H54 (cell line): Measurements from ENCODE around the gene IL18R1.
"Not testable (repeated sequence)": the region's sequence is repeated elsewhere in the genome, so short reads cannot be mapped to it uniquely, and the experiment has no call there.

Experiments
- DNase-seq: peaks from one replicate; pipeline ENCODE4 v3.0.0; 2011; ENCODE audit warnings: low spot score, mixed read lengths; ENCODE audit not compliant: insufficient read length
- FAIRE-seq: peaks from 3 replicates; lab custom pipeline; 2011; peaks lifted over from hg19 to GRCh38; lab: Jason Lieb, UNC
- POLR2A ChIP-seq: IDR thresholded peaks from 2 replicates; pipeline ENCODE4 v1.6.1; 2011; ENCODE audit warnings: low read depth, mild to moderate bottlenecking, low read length

IL18R1 gene, protein sequence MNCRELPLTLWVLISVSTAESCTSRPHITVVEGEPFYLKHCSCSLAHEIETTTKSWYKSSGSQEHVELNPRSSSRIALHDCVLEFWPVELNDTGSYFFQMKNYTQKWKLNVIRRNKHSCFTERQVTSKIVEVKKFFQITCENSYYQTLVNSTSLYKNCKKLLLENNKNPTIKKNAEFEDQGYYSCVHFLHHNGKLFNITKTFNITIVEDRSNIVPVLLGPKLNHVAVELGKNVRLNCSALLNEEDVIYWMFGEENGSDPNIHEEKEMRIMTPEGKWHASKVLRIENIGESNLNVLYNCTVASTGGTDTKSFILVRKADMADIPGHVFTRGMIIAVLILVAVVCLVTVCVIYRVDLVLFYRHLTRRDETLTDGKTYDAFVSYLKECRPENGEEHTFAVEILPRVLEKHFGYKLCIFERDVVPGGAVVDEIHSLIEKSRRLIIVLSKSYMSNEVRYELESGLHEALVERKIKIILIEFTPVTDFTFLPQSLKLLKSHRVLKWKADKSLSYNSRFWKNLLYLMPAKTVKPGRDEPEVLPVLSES

DNA sequence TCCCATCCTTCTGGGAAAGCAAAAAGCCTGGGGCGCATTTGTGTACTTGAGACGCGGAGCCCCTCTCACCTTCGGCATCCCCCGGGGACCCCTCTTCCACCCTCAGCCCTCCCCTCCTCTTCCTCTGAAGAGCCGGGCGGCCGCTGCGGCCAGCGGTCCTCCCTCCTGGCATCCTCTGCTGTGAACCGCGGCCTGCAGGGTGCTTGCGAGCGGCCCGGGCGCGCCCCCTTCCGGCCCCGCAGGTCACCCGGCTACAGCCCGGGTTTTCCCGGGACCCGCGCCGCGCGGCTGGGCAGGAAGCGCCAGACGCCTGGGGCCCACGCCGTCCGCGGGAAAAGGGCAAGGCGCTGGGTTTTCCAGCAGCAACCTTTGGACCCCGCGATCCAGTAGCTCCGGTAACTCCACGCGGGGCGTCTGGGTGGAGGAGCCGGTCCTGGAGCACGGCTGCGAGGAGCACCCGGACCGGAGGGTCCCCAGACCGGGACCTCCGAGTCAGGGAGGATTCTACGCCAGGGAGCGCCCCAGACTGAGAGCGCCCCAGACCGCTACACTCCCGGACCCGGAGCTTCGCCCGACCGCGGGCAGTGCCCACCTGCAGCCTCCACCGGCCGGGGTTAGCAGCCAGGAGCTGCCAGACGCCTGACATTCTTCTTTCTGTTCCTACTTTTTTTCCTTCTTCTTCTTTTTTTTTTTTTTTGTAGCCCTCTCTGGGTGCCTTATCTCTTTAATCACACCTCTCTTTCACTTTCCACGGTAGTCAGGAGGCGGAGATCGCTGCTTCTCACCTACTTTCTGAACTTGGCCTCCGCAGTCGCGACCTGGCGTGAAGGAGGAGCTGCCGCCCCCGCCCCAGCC lies at the start of gene IL18R1:
Gene IL18R1, plus strand, starts transcription at position 271 of the 855 bp plus-strand sequence. CDS start 6,865 bp downstream, outside the sequence.
- DNase-seq = peak; percentile 61

DNA sequence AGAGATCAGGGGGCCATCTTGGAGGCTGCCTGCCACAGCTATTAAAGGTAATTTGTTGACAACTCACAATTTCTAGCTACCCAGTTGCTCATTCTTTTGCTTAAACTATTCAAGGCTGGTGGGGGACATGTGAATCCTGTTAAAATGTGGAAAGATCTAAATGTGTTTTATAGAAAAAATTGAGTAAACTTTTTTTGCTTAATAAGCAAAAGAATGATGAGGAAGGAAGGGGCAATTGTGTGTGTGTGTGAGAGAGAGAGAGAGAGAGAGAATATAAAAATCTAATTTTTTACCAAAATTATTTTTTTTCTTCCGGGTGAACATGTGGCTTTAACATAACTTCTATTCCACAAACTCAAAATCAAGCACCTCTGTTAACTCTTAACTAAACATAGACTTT lies 49.5 kb upstream of the IL18R1 start:
- TF ChIP-seq POLR2A = no peak
- DNase-seq (no peak), FAIRE-seq (no peak)

More for the DNA sequence above, at the start of gene IL18R1:
- no peak for FAIRE-seq
- TF ChIP-seq POLR2A = no peak

DNA sequence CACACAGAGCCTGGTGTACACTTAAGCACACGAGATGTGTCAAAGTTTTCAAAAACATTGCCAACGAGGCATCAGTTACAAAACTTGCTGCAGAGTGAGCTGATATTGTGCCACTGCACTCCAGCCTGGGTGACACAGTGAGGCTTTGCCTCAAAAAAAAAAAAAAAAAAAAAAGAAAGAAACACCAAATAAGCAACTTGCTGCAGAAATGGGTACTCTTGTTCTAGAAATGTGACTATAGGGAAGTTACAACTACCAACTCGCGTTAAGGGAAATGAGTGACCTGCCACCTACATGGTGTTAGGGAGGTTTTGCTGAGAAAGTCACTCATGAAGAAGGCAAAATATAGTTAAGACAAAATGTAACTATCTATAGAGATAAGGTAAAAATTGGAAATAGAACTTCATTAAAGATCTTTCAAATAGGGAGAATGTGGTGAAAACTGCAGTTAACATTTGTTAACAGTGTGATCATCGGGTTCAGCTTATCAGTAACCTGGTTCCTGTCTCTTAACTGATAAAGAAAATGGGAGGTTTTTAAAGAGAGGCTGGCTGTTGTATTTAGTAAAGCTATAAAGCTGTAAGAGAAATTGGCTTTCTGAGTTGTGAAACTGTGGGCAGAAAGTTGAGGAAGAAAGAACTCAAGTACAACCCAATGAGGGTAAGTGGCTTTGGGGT lies 44.5 kb upstream of the IL18R1 start, which contains the start of gene IL1RL1:
Gene IL1RL1, plus strand, starts transcription at position 600 of the 677 bp plus-strand sequence. CDS start 26,702 bp downstream, outside the sequence.
- FAIRE-seq (no peak), DNase-seq (no peak)

DNA sequence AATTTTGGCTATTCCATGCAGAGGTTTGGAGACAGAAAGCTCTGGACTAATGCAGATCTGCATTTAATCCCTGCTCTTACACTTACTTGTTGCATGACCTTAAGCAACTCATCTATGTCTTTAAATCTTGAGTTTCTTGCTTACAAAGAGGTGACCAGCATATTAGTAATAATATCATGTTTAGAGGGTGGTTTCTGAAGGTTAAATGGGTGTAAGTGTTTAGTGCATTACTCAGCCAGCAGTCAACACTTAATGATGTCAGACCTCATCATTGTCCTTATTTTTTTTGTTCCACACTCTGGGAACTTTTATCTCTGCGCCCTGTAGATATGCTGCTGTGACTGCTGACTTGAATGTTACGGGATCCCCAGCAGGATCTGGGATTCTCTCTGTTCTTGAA lies 42.6 kb upstream of the IL18R1 start:
- FAIRE-seq (no peak), DNase-seq (no peak)
- no peak for TF ChIP-seq POLR2A

More for the DNA sequence above, 44.5 kb upstream of the IL18R1 start, which contains the start of gene IL1RL1:
- no peak for TF ChIP-seq POLR2A

DNA sequence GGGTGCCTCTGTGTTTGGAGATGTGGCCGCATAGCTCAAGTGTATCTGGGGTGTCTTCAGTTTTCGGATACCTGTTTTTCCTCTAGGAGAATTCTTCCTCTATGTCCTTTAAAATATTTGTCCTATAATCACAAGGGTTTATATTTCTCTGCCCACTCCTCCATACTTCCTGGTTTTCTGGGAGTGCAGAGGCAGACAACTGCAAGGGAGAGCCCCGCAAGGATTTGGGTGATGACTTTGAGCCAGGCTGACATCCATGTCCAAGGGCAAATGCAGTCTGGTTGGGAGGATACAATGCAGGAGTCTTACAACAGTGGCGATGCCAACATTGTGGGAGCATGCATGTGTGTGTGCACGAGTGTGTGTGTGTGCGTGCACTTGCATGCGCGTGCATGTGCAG lies 42.1 kb upstream of the IL18R1 start:
- no peak for TF ChIP-seq POLR2A
- FAIRE-seq = no peak

DNA sequence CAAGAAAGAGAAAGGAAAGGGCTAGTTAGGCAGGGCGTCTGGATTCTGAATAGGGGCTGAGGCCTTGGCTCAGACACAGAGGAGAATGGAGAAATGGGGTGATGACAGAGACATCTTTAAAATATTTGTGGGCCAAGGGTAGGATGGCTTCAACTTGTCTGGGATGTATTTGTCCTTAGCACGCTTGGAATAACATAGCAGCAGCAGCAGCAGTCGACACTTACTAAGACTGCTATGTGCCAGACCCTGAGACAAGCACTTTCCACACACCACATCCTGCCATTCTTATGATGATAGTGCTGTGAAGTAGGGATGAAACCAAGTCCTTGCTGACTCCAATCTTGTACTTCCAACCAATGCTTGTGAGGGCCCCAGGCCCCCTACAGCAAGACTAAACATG lies 41.6 kb upstream of the IL18R1 start:
- FAIRE-seq = no peak
- DNase-seq = no peak
- no peak for TF ChIP-seq POLR2A

More for the DNA sequence above, 42.1 kb upstream of the IL18R1 start:
- no peak for DNase-seq

DNA sequence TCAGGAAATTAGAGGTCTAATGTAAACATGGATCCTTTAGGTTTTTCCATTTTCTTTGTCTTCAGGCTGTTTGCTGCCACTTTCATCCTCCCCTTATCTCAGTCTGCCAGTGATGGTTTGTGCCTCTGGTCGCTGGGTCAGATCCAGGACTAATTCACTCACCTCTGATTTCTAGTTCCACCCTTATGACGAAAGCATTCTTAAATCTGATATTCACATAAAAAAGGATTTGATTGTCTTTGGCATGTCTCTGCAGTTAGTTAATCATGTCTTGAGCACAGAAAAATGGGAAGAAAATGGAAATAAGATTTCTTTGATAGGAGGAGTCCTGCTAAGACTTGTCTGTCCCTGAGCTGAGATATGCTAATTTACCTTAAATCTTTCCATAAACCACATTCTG lies 39.7 kb upstream of the IL18R1 start:
- no peak for TF ChIP-seq POLR2A
- no peak for FAIRE-seq
- DNase-seq = no peak

DNA sequence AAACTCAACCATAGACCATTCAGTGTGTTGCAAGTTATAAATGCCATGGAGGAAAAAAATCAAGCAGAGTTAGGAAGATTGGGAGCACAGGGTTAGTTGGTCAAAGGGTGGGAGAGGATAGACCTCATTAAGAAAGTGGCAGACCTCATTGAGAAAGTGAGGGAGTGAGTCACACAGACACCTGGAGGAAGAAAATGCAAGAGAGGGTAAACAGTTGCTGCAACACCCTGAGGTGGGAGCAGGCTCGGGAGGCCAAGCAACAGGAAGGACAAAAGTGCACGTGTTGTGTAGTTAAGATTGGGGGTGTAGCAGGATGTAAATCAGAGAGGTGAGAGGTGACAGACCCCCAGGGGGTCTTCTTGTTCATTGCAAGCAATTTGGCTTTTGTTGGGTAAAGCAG lies 37.9 kb upstream of the IL18R1 start:
- FAIRE-seq = no peak
- DNase-seq = no peak
- no peak for TF ChIP-seq POLR2A

DNA sequence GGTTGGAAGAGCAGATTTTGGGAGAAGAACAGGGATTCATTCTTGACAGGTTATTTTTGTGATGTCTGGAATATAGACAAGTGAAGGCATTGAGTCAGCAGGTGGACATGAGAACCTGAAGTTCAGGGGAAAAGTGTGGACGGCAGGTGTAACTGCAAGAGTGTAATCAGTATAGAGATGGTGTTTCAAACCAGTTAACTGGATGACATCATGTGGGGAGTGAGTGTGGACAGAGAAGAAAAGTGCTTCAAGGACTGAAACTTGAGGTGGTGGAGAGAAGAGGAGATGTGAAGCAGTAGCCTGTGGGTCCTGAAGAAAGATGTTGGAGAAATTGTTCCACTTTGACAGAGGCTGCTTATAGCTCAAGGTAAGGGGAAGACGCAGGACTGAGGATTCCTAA lies 37.2 kb upstream of the IL18R1 start:
- FAIRE-seq (no peak), DNase-seq (no peak)
- TF ChIP-seq POLR2A = no peak

DNA sequence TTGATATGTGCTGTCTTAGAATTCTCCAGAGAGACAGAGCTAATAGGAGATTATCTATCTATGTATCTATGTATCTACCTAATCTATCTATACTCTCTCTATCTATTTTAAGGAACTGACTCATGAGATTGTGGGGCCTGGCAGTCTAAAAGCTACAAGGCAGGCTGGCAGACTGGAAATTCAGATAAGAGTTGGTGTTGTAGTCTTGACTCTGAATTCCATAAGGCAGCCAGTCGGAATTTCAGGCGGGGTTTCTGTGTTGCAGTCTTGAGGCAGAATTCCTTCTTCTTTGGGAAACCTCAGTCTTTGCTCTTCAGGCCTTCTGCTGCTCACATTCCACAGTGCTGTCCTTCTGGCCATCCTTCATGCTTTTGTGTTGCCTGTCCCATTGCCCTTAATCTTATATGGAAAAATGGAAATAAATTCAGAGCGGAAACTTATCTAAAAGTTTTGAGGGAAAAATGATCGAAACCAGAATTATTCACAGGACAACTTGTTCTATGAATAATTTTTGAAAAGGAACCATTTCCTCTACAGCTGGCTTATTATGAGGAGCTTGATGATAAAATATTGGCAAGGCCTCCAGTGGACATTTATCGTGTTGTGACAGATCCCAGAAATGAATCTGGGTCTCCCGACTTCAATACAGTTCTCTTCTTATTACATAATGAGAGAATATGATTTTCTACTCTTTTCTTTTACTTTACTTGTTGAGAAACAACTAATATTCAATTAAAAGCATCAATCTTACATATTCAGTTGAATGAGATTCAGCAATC lies 33.5 kb upstream of the IL18R1 start:
- no peak for FAIRE-seq
- no peak for DNase-seq
- no peak for TF ChIP-seq POLR2A

DNA sequence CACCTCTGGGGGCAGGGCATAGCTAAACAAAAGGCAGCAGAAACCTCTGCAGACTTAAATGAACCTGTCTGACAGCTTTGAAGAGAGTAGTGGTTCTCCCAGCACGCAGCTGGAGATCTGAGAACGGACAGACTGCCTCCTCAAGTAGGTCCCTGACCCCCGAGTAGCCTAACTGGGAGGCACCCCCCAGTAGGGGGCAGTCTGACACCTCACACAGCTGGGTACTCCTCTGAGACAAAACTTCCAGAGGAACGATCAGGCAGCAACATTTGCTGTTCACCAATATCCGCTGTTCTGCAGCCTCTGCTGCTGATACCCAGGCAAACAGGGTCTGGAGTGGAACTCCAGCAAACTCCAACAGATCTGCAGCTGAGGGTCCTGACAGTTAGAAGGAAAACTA lies 30.7 kb upstream of the IL18R1 start:
- not testable (repeated sequence) for FAIRE-seq, DNase-seq

DNA sequence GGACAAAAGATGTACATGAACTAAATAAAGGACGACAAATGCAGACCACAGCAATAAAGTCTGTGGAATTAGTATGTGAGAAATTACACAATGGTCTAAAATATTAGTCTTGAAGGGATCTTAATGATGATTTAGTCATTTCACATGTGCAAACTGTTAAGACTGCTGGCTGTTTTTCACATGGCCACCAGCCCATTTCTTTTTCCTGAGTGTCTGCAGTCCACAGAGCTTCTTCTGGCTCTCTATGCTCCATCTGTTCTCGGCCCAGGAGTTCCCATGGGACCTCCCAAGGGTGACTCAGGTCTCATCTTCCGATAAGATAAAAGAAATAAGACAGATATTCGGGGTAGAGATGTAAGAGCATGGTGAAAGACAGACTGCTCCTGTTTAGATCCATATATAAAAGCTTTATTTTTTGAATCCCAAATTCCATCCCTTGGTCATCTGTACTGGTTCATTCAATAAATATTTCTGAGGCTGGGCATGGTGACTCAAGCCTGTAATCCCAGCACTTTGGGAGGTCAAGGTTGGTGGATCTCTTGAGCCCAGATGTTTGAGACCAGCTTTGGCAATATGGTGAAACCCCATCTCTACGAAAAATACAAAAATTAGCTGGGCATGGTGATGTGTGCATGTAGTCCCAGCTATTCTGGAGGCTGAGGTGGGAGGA lies 24.1 kb upstream of the IL18R1 start:
- no peak for TF ChIP-seq POLR2A
- FAIRE-seq = no peak
- DNase-seq = no peak
